GM12878 (cell line): ENCODE results near the gene CTNNBIP1.

Experiments used
- CEBPB ChIP-seq, 2 experiments: fragments of 150-350 bp in 1 of 2; IDR thresholded peaks; 2 replicates each; pipeline ENCODE4 v1.6.1; 2012 to 2014; ENCODE audit warnings: low read depth in 2 of 2, low read length in 2 of 2, borderline replicate concordance in 1 of 2, inconsistent platforms in 1 of 2
- CHD2 ChIP-seq: IDR thresholded peaks from 2 replicates; pipeline ENCODE4 v1.6.1; 2011; ENCODE audit warnings: low read depth, low read length, improper control_type of control experiment, borderline replicate concordance
- CREB1 ChIP-seq: IDR thresholded peaks from 2 replicates; pipeline ENCODE4 v1.6.1; 2012; ENCODE audit warnings: low read depth, mild to moderate bottlenecking, inconsistent platforms
- EZH2 ChIP-seq: IDR thresholded peaks from 2 replicates; pipeline ENCODE4 v1.6.1; 2012; ENCODE audit warnings: low read depth, mild to moderate bottlenecking, control low read depth, inconsistent platforms, low read length, borderline replicate concordance; ENCODE audit not compliant: control insufficient read depth
- GABPA ChIP-seq: IDR thresholded peaks from 2 replicates; pipeline ENCODE4 v1.6.1; 2014; ENCODE audit warnings: antibody characterized with exemption, low read depth, mild to moderate bottlenecking, inconsistent platforms
- HDGF ChIP-seq: fragments of 450-650 bp; IDR thresholded peaks from 2 replicates; pipeline ENCODE4 v1.6.1; 2016; ENCODE audit warnings: antibody characterized with exemption
- POLR2A ChIP-seq: IDR thresholded peaks from 2 replicates; pipeline ENCODE4 v1.6.1; 2011; ENCODE audit warnings: low read depth, mild to moderate bottlenecking, low read length
- TBL1XR1 ChIP-seq: IDR thresholded peaks from 2 replicates; pipeline ENCODE4 v1.6.1; 2012; ENCODE audit warnings: low read depth, low read length, improper control_type of control experiment
- TF ChIP-seq, protein P1 (sequence below), 3 experiments: IDR thresholded peaks in 2 of 3; conservative IDR thresholded peaks in 1 of 3; 2 replicates each; pipeline ENCODE4 v1.5.1; 2011; ENCODE audit warnings: low read depth in 3 of 3, low read length in 3 of 3, mild to moderate bottlenecking in 3 of 3, control low read depth in 2 of 3, moderate library complexity in 2 of 3, inconsistent platforms in 1 of 3, mixed read lengths in 1 of 3; ENCODE audit not compliant: control insufficient read depth in 2 of 3, insufficient read depth in 1 of 3; ENCODE audit errors: extremely low read depth in 1 of 3

DNA sequence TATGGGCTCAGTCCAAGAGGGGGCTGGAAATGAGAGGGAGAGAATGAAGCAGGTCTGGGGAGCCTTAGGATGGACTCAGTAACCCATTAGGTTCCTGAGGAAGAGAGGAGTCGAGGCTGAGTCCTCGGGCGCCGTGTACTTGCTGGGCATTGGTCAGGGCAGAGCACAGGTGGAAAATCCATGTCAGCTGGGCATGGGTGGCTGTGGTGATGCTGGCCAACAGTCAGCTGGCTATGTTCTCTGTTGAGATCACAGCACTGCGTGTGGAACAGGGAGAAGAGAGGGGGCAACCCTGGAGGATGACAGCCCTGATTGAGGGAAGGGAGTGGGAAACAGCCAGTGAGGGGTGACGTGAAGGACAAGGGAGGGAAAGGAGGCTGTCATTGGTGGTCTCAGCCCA is 43.2 kb downstream of the CTNNBIP1 start:
- TF ChIP-seq POLR2A (no peak), TBL1XR1 (no peak), HDGF (no peak), CHD2 (no peak), EZH2 (no peak), CREB1 (no peak), CEBPB (IDR thresholded peaks at IDR 0.05; ENCODE audit: borderline replicate concordance in 1 of 2, low read depth in 2 of 2, low read length in 2 of 2) (no peak), GABPA (no peak)
- TF ChIP-seq, protein P1, sequence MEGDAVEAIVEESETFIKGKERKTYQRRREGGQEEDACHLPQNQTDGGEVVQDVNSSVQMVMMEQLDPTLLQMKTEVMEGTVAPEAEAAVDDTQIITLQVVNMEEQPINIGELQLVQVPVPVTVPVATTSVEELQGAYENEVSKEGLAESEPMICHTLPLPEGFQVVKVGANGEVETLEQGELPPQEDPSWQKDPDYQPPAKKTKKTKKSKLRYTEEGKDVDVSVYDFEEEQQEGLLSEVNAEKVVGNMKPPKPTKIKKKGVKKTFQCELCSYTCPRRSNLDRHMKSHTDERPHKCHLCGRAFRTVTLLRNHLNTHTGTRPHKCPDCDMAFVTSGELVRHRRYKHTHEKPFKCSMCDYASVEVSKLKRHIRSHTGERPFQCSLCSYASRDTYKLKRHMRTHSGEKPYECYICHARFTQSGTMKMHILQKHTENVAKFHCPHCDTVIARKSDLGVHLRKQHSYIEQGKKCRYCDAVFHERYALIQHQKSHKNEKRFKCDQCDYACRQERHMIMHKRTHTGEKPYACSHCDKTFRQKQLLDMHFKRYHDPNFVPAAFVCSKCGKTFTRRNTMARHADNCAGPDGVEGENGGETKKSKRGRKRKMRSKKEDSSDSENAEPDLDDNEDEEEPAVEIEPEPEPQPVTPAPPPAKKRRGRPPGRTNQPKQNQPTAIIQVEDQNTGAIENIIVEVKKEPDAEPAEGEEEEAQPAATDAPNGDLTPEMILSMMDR (IDR thresholded peaks at IDR 0.05 in 2 of 3, conservative IDR thresholded peaks at IDR 0.05 in 1 of 3; ENCODE audit: control insufficient read depth in 2 of 3, extremely low read depth in 1 of 3, insufficient read depth in 1 of 3, low read depth in 3 of 3, low read length in 3 of 3), result no peak
